H9 (cell line): ENCODE data around the gene OSBPL2. TPM values are rescaled to one million over a fixed set of nuclear protein-coding genes. Genes with fewer than 3 reads are reported as not detected.

ENCODE experiments used
- DNase-seq: peaks from one replicate; pipeline ENCODE4 v3.0.0-alpha.2; 2017
- H2AFZ ChIP-seq: one replicate; pipeline ENCODE4 v1.6.1; 2013; ENCODE audit warnings: mild to moderate bottlenecking, low read length, control low read depth, moderate library complexity
- H2AK5ac ChIP-seq: 2 replicates; pipeline ENCODE4 v1.6.1; 2013; ENCODE audit warnings: low read length, control low read depth, mixed read lengths; ENCODE audit not compliant: insufficient read length
- H2BK120ac ChIP-seq: one replicate; pipeline ENCODE4 v1.6.1; 2013; ENCODE audit warnings: low read depth, mild to moderate bottlenecking, low read length, control low read depth, inconsistent platforms; ENCODE audit not compliant: poor library complexity, severe bottlenecking
- H2BK12ac ChIP-seq: 2 replicates; pipeline ENCODE4 v1.6.1; 2013; ENCODE audit warnings: low read length, control low read depth, mixed read lengths, low read depth; ENCODE audit not compliant: insufficient read length
- H2BK15ac ChIP-seq: 2 replicates; pipeline ENCODE4 v1.6.1; 2013; ENCODE audit warnings: low read depth, low read length, control low read depth
- H2BK20ac ChIP-seq: one replicate; pipeline ENCODE4 v1.6.1; 2013; ENCODE audit warnings: low read depth, mild to moderate bottlenecking, low read length, control low read depth, inconsistent platforms; ENCODE audit not compliant: poor library complexity, severe bottlenecking
- H2BK5ac ChIP-seq: 2 replicates; pipeline ENCODE4 v1.6.1; 2013; ENCODE audit warnings: low read length, control low read depth, mixed read lengths; ENCODE audit not compliant: insufficient read length
- H3K14ac ChIP-seq: 2 replicates; pipeline ENCODE4 v1.6.1; 2013; ENCODE audit warnings: low read length, control low read depth; ENCODE audit not compliant: insufficient read depth
- H3K18ac ChIP-seq: 2 replicates; pipeline ENCODE4 v1.6.1; 2013; ENCODE audit warnings: low read depth, mild to moderate bottlenecking, mixed read lengths, low read length, control low read depth; ENCODE audit not compliant: insufficient read length
- H3K23ac ChIP-seq: 2 replicates; pipeline ENCODE4 v1.6.1; 2013; ENCODE audit warnings: low read length, control low read depth, mixed read lengths, low read depth; ENCODE audit not compliant: insufficient read length
- H3K23me2 ChIP-seq: 2 replicates; pipeline ENCODE4 v1.6.1; 2013; ENCODE audit warnings: low read depth, mild to moderate bottlenecking, mixed read lengths, low read length, control low read depth; ENCODE audit not compliant: insufficient read length, poor library complexity, severe bottlenecking
- H3K27ac ChIP-seq: 2 replicates; pipeline ENCODE4 v1.5.1; 2013; ENCODE audit warnings: low read length, control low read depth, mixed read lengths, low read depth; ENCODE audit not compliant: insufficient read length
- H3K27me3 ChIP-seq: 2 replicates; pipeline ENCODE4 v1.6.1; 2013; ENCODE audit warnings: low read length, control low read depth, inconsistent platforms; ENCODE audit not compliant: insufficient read depth
- H3K4ac ChIP-seq: 2 replicates; pipeline ENCODE4 v1.6.1; 2013; ENCODE audit warnings: low read depth, mild to moderate bottlenecking, control low read depth, inconsistent platforms, low read length, moderate library complexity
- H3K4me1 ChIP-seq: 2 replicates; pipeline ENCODE4 v1.6.1; 2013; ENCODE audit warnings: low read length, control low read depth, inconsistent platforms; ENCODE audit not compliant: insufficient read depth
- H3K4me2 ChIP-seq: 2 replicates; pipeline ENCODE4 v1.6.1; 2013; ENCODE audit warnings: low read length, control low read depth, mixed read lengths; ENCODE audit not compliant: insufficient read length, insufficient read depth
- H3K56ac ChIP-seq: 2 replicates; pipeline ENCODE4 v1.6.1; 2013; ENCODE audit warnings: low read depth, mild to moderate bottlenecking, mixed read lengths, low read length, control low read depth; ENCODE audit not compliant: insufficient read length
- H3K79me1 ChIP-seq: 2 replicates; pipeline ENCODE4 v1.6.1; 2013; ENCODE audit warnings: low read depth, mild to moderate bottlenecking, moderate library complexity, low read length, control low read depth, inconsistent platforms; ENCODE audit not compliant: insufficient read depth, poor library complexity, severe bottlenecking
- H3K79me2 ChIP-seq: 2 replicates; pipeline ENCODE4 v1.6.1; 2013; ENCODE audit warnings: low read length, control low read depth, inconsistent platforms; ENCODE audit not compliant: insufficient read depth
- H3K9ac ChIP-seq: 2 replicates; pipeline ENCODE4 v1.6.1; 2013; ENCODE audit warnings: low read length, control low read depth, mixed read lengths; ENCODE audit not compliant: insufficient read length; ENCODE audit errors: extremely low read depth
- H3K9me3 ChIP-seq: one replicate; pipeline ENCODE4 v1.6.1; 2013; ENCODE audit warnings: low read depth, low read length, inconsistent platforms; ENCODE audit not compliant: control insufficient read depth
- H3T11ph ChIP-seq: one replicate; pipeline ENCODE4 v1.6.1; 2013; ENCODE audit warnings: mild to moderate bottlenecking, low read length, control low read depth, inconsistent platforms
- H4K20me1 ChIP-seq: one replicate; pipeline ENCODE4 v1.6.1; 2013; ENCODE audit not compliant: control insufficient read depth, insufficient read length, insufficient read depth
- H4K5ac ChIP-seq: 2 replicates; pipeline ENCODE4 v1.6.1; 2013; ENCODE audit warnings: low read depth, mild to moderate bottlenecking, mixed read lengths, low read length, control low read depth; ENCODE audit not compliant: insufficient read length
- H4K8ac ChIP-seq: replicated peaks from 2 replicates; pipeline ENCODE4 v1.6.1; 2013; ENCODE audit warnings: low read length, control low read depth, mixed read lengths, low read depth; ENCODE audit not compliant: insufficient read length
- H4K91ac ChIP-seq: 2 replicates; pipeline ENCODE4 v1.6.1; 2013; ENCODE audit warnings: low read depth, mild to moderate bottlenecking, moderate library complexity, mixed read lengths, low read length, control low read depth; ENCODE audit not compliant: insufficient read length
- H3K27ac Mint-ChIP-seq, 3 experiments: 2 replicates in 2 of 3; 3 replicates in 1 of 3; pipeline ENCODE4 v1.8.0; 2020 to 2021; ENCODE audit warnings: mixed read lengths in 3 of 3, mild to moderate bottlenecking in 1 of 3, moderate library complexity in 1 of 3
- H3K27me3 Mint-ChIP-seq: 2 replicates; pipeline ENCODE4 v1.8.0; 2021; ENCODE audit warnings: low read depth, mild to moderate bottlenecking, moderate library complexity, mixed read lengths
- H3K36me3 Mint-ChIP-seq, 3 experiments: 2 replicates in 2 of 3; 3 replicates in 1 of 3; pipeline ENCODE4 v1.8.0; 2020 to 2021; ENCODE audit warnings: low read depth in 3 of 3, mixed read lengths in 3 of 3; ENCODE audit not compliant: insufficient read depth in 1 of 3
- H3K4me1 Mint-ChIP-seq, 2 experiments: 2 replicates each; pipeline ENCODE4 v1.8.0; 2020; ENCODE audit warnings: mixed read lengths in 2 of 2
- H3K4me3 Mint-ChIP-seq, 2 experiments: 2 replicates in 1 of 2; 3 replicates in 1 of 2; pipeline ENCODE4 v1.8.0; 2020 to 2021; ENCODE audit warnings: mild to moderate bottlenecking in 2 of 2, mixed read lengths in 2 of 2, moderate library complexity in 1 of 2
- H3K9me3 Mint-ChIP-seq, 2 experiments: 2 replicates in 1 of 2; 3 replicates in 1 of 2; pipeline ENCODE4 v1.8.0; 2020; ENCODE audit warnings: mild to moderate bottlenecking in 2 of 2, mixed read lengths in 2 of 2, moderate library complexity in 1 of 2
- CTCF ChIP-seq: fragments of 200-600 bp; sonication (generic); conservative IDR thresholded peaks from 3 replicates; pipeline ENCODE4 v1.8.0; 2021; ENCODE audit warnings: antibody characterized with exemption, mild to moderate bottlenecking
- WGBS: extraction: QIAGEN DNeasy Blood & Tissue Kit; methylation state at CpG from one replicate; pipeline ENCODE4 v1.1.7; 2013; ENCODE audit warnings: missing lambda C conversion rate, low lambda C conversion rate, mixed read lengths; ENCODE audit not compliant: insufficient read length; ENCODE audit errors: extremely low coverage; 5-methylcytosine and 5-hydroxymethylcytosine counted together
- total RNA-seq: library from RNA; stranded (reverse); gene quantifications from 2 replicates; pipeline ENCODE4 v1.2.1, GENCODE V29; 2021

The OSBPL2 gene
- total RNA-seq, 1 experiment from 2014 or later = 47.3 TPM

GRCh38 chr20:62235777-62236157 lies 2.6 kb upstream of the OSBPL2 start:
- Mint-ChIP-seq H3K27me3 (peaks cover 12% of the 10 kb centered on the region), H3K36me3 (peaks cover 0 to 4% (median 4%) of the 10 kb centered on the region in 3 experiments; a peak in 4 of 7 replicates), H3K4me3 (no peak overlapping the region), H3K4me1 (peaks cover 14 to 26% of the 10 kb centered on the region in 2 experiments), H3K9me3 (peaks cover 0 to 3% of the 10 kb centered on the region in 2 experiments; a peak in 2 of 5 replicates), H3K27ac (no peak overlapping the region; a peak in 1 of 7 replicates)
- Histone ChIP-seq H3K9ac (no peak overlapping the region), H2BK15ac (no peak overlapping the region), H3K79me1 (peaks cover 2% of the 10 kb centered on the region), H3K23me2 (peaks cover 7% of the 10 kb centered on the region), H2BK20ac (no peak overlapping the region), H4K8ac (no peak overlapping the region), H2BK120ac (no peak overlapping the region), H4K5ac (no peak overlapping the region), H3K4ac (no peak overlapping the region), H2BK5ac (no peak overlapping the region), H2AFZ (no peak overlapping the region), H2BK12ac (no peak overlapping the region), H3K27ac (no peak overlapping the region), H4K20me1 (no peaks in the 10 kb centered on the region), H3K23ac (no peak overlapping the region), H3K56ac (no peak overlapping the region), H4K91ac (no peak overlapping the region), H3K79me2 (peaks cover 5% of the 10 kb centered on the region; the same call in 1 of the 2 replicates), H3K27me3 (no peaks in the 10 kb centered on the region), H3K9me3 (no peaks in the 10 kb centered on the region), H2AK5ac (no peak overlapping the region), H3K18ac (no peak overlapping the region), H3K14ac (no peak overlapping the region), H3K4me2 (no peak overlapping the region), H3T11ph (no peak overlapping the region), H3K4me1 (no peaks in the 10 kb centered on the region)
- no peak for DNase-seq
- no peak for TF ChIP-seq CTCF
- no CpG with 5 or more reads among the region's 9 CpGs for WGBS
